SK-N-SH (cell line): Measurements from ENCODE around the gene C1QTNF8.

ENCODE experiments used
- CTCF ChIP-seq: fragments of 200-600 bp; sonication (generic); IDR thresholded peaks from 2 replicates; pipeline ENCODE4 v1.6.1; 2017; ENCODE audit warnings: antibody characterized with exemption, mild to moderate bottlenecking, moderate library complexity
- EP300 ChIP-seq, 2 experiments: IDR thresholded peaks; 2 replicates each; pipeline versions ENCODE4 v1.4.0 to v1.6.1; 2012; ENCODE audit warnings: borderline replicate concordance in 1 of 2, low read depth in 1 of 2, low read length in 1 of 2
- EZH2phosphoT487 ChIP-seq: fragments of 200-600 bp; sonication (generic); IDR thresholded peaks from 2 replicates; pipeline ENCODE4 v1.6.1; 2017; ENCODE audit warnings: low read depth, mixed run types, mild to moderate bottlenecking, antibody characterized with exemption, moderate library complexity, borderline replicate concordance
- MAX ChIP-seq: IDR thresholded peaks from 2 replicates; pipeline ENCODE4 v1.4.0; 2012; ENCODE audit warnings: low read depth
- POLR2AphosphoS5 ChIP-seq: IDR thresholded peaks from 2 replicates; pipeline ENCODE4 v1.6.1; 2012; ENCODE audit warnings: low read depth, low read length
- RCOR1 ChIP-seq: fragments of 150-350 bp; IDR thresholded peaks from 2 replicates; pipeline ENCODE4 v1.6.1; 2017; ENCODE audit warnings: antibody characterized with exemption, low read length
- SIN3A ChIP-seq: IDR thresholded peaks from 2 replicates; pipeline ENCODE4 v1.6.1; 2012; ENCODE audit warnings: low read depth, mild to moderate bottlenecking, low read length, moderate library complexity, borderline replicate concordance
- TAF1 ChIP-seq: IDR thresholded peaks from 2 replicates; pipeline ENCODE4 v1.6.1; 2012; ENCODE audit warnings: low read depth, mild to moderate bottlenecking, low read length, moderate library complexity, borderline replicate concordance
- TEAD4 ChIP-seq: IDR thresholded peaks from 2 replicates; pipeline ENCODE4 v1.4.0; 2012; ENCODE audit warnings: mild to moderate bottlenecking, borderline replicate concordance; ENCODE audit not compliant: insufficient read depth

- TF ChIP-seq CTCF, result peak; percentile 56
- no peak for TF ChIP-seq TAF1
- TF ChIP-seq EP300 (IDR thresholded peaks at IDR 0.05; ENCODE audit: borderline replicate concordance in 1 of 2, low read depth in 1 of 2, low read length in 1 of 2), result no peak
- no peak for TF ChIP-seq POLR2AphosphoS5
- no peak for TF ChIP-seq MAX
- no peak for TF ChIP-seq SIN3A
- TF ChIP-seq EZH2phosphoT487, result no peak
- no peak for TF ChIP-seq RCOR1
- no peak for TF ChIP-seq TEAD4
Observed at GRCh38 chr16:1102921-1103635, 7.0 kb upstream of the C1QTNF8 start.
